Measurements from ENCODE around the gene DUSP19. TPM values are rescaled to one million over a fixed set of nuclear protein-coding genes. Genes with fewer than 3 reads are reported as not detected.

Gene DUSP19
- total and polyA plus RNA-seq, 2 donors from 2014 or later = 1.8 to 4.4 TPM

GRCh38 chr2:183035298-183035953 lies 43.1 kb upstream of the DUSP19 start:
- no peak for DNase-seq
- intact Hi-C loops (cut with DNase I) = no loop called here
- Histone ChIP-seq H3K9me3 (ENCODE audit: control insufficient read depth in 2 of 3, insufficient read depth in 1 of 3, low read length in 3 of 3) (no peaks in the 10 kb centered on the region), H3K27me3 (ENCODE audit: control insufficient read depth, insufficient read depth, low read length) (no peaks in the 10 kb centered on the region), H3K36me3 (ENCODE audit: control insufficient read depth in 2 of 3, insufficient read depth in 3 of 3, low read length in 3 of 3) (no peaks in the 10 kb centered on the region), H3K4me3 (ENCODE audit: low read length in 3 of 3) (peak overlapping the region in 2 of 3 donors; percentile 88 to 92), H3K4me1 (ENCODE audit: control insufficient read depth in 2 of 3, insufficient read depth in 2 of 3, low read depth in 1 of 3, low read length in 3 of 3) (peaks cover 0 to 16% (median 6%) of the 10 kb centered on the region in 3 donors), H3K27ac (ENCODE audit: low read depth in 2 of 2, low read length in 2 of 2) (no peak overlapping the region), H3K9ac (ENCODE audit: low read length in 3 of 3) (no peak overlapping the region)
- TF ChIP-seq CTCF (IDR thresholded peaks at IDR 0.05; ENCODE audit: borderline replicate concordance, extremely low read depth, insufficient read depth) = no peak
- FAIRE-seq = no peak

DNA sequence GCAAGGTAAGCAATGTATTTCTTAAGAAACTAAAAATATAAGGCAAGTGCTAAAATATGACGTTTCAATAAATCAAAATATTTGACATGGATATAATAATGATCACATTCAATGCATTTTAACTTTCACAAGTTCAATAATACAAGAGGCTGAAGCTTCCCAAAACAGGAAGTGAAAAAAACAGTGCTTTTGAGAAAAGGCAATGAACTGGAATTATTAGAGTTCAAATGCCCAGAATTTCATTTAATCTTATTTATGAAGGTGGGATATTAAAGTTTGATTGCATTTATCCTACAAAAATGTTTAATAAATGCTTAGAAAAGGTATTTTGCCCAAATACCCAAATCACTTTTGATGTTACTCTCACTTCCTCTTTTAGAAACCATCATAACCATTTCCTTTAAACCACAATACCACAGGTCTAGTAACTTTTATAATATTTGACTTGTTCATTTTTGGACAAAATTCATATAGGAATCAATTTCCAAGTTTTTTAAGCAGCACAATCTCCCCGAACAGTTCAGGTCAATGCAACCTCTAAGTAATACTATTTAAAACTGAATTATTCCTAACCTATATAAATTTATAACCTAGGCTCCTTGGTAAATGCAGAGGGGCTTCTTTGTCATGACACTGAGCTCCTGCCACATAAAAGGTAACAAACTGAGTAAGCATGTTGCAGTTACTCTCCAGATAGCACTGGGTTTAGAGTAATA lies 42.4 kb upstream of the DUSP19 start:
- Histone ChIP-seq H3K4me1 (ENCODE audit: control insufficient read depth in 2 of 3, insufficient read depth in 2 of 3, low read depth in 1 of 3, low read length in 3 of 3) (peaks cover 0 to 16% (median 6%) of the 10 kb centered on the region in 3 donors), H3K4me3 (ENCODE audit: low read length in 3 of 3) (peak overlapping the region in 2 of 3 donors; percentile 88 to 92), H3K27me3 (ENCODE audit: control insufficient read depth, insufficient read depth, low read length) (no peaks in the 10 kb centered on the region), H3K27ac (ENCODE audit: low read depth in 2 of 2, low read length in 2 of 2) (peak overlapping the region; percentile 41 to 96), H3K9me3 (ENCODE audit: control insufficient read depth in 2 of 3, insufficient read depth in 1 of 3, low read length in 3 of 3) (no peaks in the 10 kb centered on the region), H3K36me3 (ENCODE audit: control insufficient read depth in 2 of 3, insufficient read depth in 3 of 3, low read length in 3 of 3) (no peaks in the 10 kb centered on the region), H3K9ac (ENCODE audit: low read length in 3 of 3) (peak overlapping the region in 2 of 3 donors; percentile 49 to 95)
- FAIRE-seq = no peak
- intact Hi-C loops (cut with DNase I) = no loop called here
- no peak for TF ChIP-seq CTCF (IDR thresholded peaks at IDR 0.05; ENCODE audit: borderline replicate concordance, extremely low read depth, insufficient read depth)
- no peak for DNase-seq

- Histone ChIP-seq H3K9me3 (ENCODE audit: control insufficient read depth in 2 of 3, insufficient read depth in 1 of 3, low read length in 3 of 3) (no peaks in the 10 kb centered on the region), H3K36me3 (ENCODE audit: control insufficient read depth in 2 of 3, insufficient read depth in 3 of 3, low read length in 3 of 3) (no peaks in the 10 kb centered on the region), H3K4me3 (ENCODE audit: low read length in 3 of 3) (peak overlapping the region; percentile 83 to 92 (median 88)), H3K27me3 (ENCODE audit: control insufficient read depth, insufficient read depth, low read length) (no peaks in the 10 kb centered on the region), H3K27ac (ENCODE audit: low read depth in 2 of 2, low read length in 2 of 2) (peak overlapping the region; percentile 96), H3K9ac (ENCODE audit: low read length in 3 of 3) (peak overlapping the region; percentile 80 to 95 (median 85)), H3K4me1 (ENCODE audit: control insufficient read depth in 2 of 3, insufficient read depth in 2 of 3, low read depth in 1 of 3, low read length in 3 of 3) (peaks cover 0 to 16% (median 6%) of the 10 kb centered on the region in 3 donors)
- no peak for TF ChIP-seq CTCF (IDR thresholded peaks at IDR 0.05; ENCODE audit: borderline replicate concordance, extremely low read depth, insufficient read depth)
- no peak for FAIRE-seq
- DNase-seq = no peak
- intact Hi-C loops (cut with DNase I) = no loop called here
These were observed 41.4 kb upstream of the DUSP19 start for GRCh38 chr2:183037074-183037552.

All from kidney (tissue), 14 donors.